Endodermal cell (in vitro differentiated cells): ENCODE measurements around the gene CRACDL. TPM values are rescaled to one million over a fixed set of nuclear protein-coding genes. Genes with fewer than 3 reads are reported as not detected.

ENCODE experiments used
- DNase-seq: peaks from one replicate; pipeline ENCODE4 v3.0.0-alpha.2; 2017
- H3K27ac ChIP-seq: 2 replicates; pipeline ENCODE4 v1.5.1; 2013; ENCODE audit warnings: mild to moderate bottlenecking, low read depth, low read length, moderate library complexity
- H3K27me3 ChIP-seq: 2 replicates; pipeline ENCODE4 v1.6.1; 2013; ENCODE audit warnings: mild to moderate bottlenecking, low read length, moderate library complexity; ENCODE audit not compliant: insufficient read depth, control insufficient read depth, poor library complexity, severe bottlenecking
- H3K36me3 ChIP-seq: 2 replicates; pipeline ENCODE4 v1.7.0; 2013; ENCODE audit warnings: mild to moderate bottlenecking, low read length, moderate library complexity; ENCODE audit not compliant: control insufficient read depth, insufficient read depth
- H3K4me1 ChIP-seq: one replicate; pipeline ENCODE4 v1.7.0; 2013; ENCODE audit warnings: low read length; ENCODE audit not compliant: control insufficient read depth, insufficient read depth
- H3K4me3 ChIP-seq: 2 replicates; pipeline ENCODE4 v1.5.1; 2013; ENCODE audit warnings: mild to moderate bottlenecking, low read length, moderate library complexity
- H3K9ac ChIP-seq: 2 replicates; pipeline ENCODE4 v1.6.1; 2013; ENCODE audit warnings: mild to moderate bottlenecking, low read length, moderate library complexity; ENCODE audit not compliant: poor library complexity, severe bottlenecking; ENCODE audit errors: extremely low read depth
- H3K9me3 ChIP-seq: 2 replicates; pipeline ENCODE4 v1.6.1; 2013; ENCODE audit warnings: mild to moderate bottlenecking, low read length, moderate library complexity; ENCODE audit not compliant: control insufficient read depth
- H3K27ac Mint-ChIP-seq: 2 replicates; pipeline ENCODE4 v1.8.0; 2020; ENCODE audit warnings: mixed read lengths
- H3K27me3 Mint-ChIP-seq: 2 replicates; pipeline ENCODE4 v1.8.0; 2021; ENCODE audit warnings: mild to moderate bottlenecking, mixed read lengths; ENCODE audit not compliant: insufficient read depth
- H3K36me3 Mint-ChIP-seq: 2 replicates; pipeline ENCODE4 v1.8.0; 2020; ENCODE audit warnings: low read depth, mixed read lengths
- H3K4me1 Mint-ChIP-seq: 2 replicates; pipeline ENCODE4 v1.8.0; 2020; ENCODE audit warnings: mixed read lengths
- H3K4me3 Mint-ChIP-seq: 2 replicates; pipeline ENCODE4 v1.8.0; 2020; ENCODE audit warnings: mild to moderate bottlenecking, moderate library complexity, mixed read lengths
- H3K9me3 Mint-ChIP-seq: 2 replicates; pipeline ENCODE4 v1.8.0; 2020; ENCODE audit warnings: mild to moderate bottlenecking, mixed read lengths
- CTCF ChIP-seq: fragments of 200-600 bp; sonication (generic); conservative IDR thresholded peaks from 2 replicates; pipeline ENCODE4 v1.5.0; 2021; ENCODE audit warnings: antibody characterized with exemption, mild to moderate bottlenecking
- WGBS, 2 experiments: methylation state at CpG; one replicate each; pipeline versions ENCODE4 v1.1.5 to v1.1.7; 2013; ENCODE audit warnings: missing lambda C conversion rate in 2 of 2, mixed read lengths in 1 of 2; ENCODE audit not compliant: insufficient coverage in 1 of 2, insufficient read length in 1 of 2; 5-methylcytosine and 5-hydroxymethylcytosine counted together
- long read RNA-seq, 4 experiments: library from polyadenylated mRNA in 2 of 4; library from RNA in 1 of 4; library from capped mRNA in 1 of 4; stranded (forward) in 3 of 4; unstranded in 1 of 4; transcript quantifications; one replicate each; pipeline ENCODE4 v2.0.0, GENCODE V29; 2020 to 2021; ENCODE audit warnings: inconsistent platforms in 1 of 4
- polyA plus RNA-seq, 2 experiments: library from polyadenylated mRNA; stranded (reverse); fragments of 50-300 nt; gene quantifications; one replicate each; pipeline ENCODE4 v1.2.3, GENCODE V29; 2013
- total RNA-seq, 2 donors: library from RNA; stranded (reverse); fragmentation: NEBNext Ultra II Directional in 1 of 2; extraction: Animal tissue kit (Norgen Biotek cat#: 25700) in 1 of 2; gene quantifications; 2 replicates in 1 of 2; 3 replicates in 1 of 2; pipeline ENCODE4 v1.2.1, GENCODE V29; 2021

The CRACDL gene
- total RNA-seq = under 1 TPM; 0.26 to 0.31 TPM
- polyA plus RNA-seq (2013, experiment 1 of 2) = 0.21 TPM
- polyA plus RNA-seq (2013, experiment 2 of 2) = 0.25 TPM
- long read RNA-seq, experiment 1 = 0 reads
- long read RNA-seq, experiment 2, partial matches to known transcripts = 5 of 6 reads
- long read RNA-seq, experiment 2, other reads (novel, unspliced or antisense) = 1 of 6 reads
- long read RNA-seq, experiment 3 = 0 reads
- long read RNA-seq, experiment 4 = 0 reads

- peaks cover 68% of the 10 kb centered on the region for H3K27me3 Mint-ChIP-seq
- no peak for TF ChIP-seq CTCF
- peaks cover 3% of the 10 kb centered on the region for H3K4me1 Mint-ChIP-seq
- 1% methylated on average over 14 to 81 of the region's 82 CpGs for WGBS, 2 experiments
- Histone ChIP-seq H3K9ac (no peak within 1 kb of the TSS), H3K27me3 (peaks cover 67% of the 10 kb centered on the region), H3K27ac (no peak within 1 kb of the TSS), H3K4me1 (no peaks in the 10 kb centered on the region), H3K36me3 (no peaks in the 10 kb centered on the region), H3K4me3 (peak within 1 kb of the TSS; percentile 76), H3K9me3 (no peaks in the 10 kb centered on the region)
- peak within 1 kb of the TSS; percentile 52 for H3K4me3 Mint-ChIP-seq
- H3K36me3 Mint-ChIP-seq = no peaks in the 10 kb centered on the region
- no peaks in the 10 kb centered on the region for H3K9me3 Mint-ChIP-seq
- DNase-seq = peak; percentile 70
- H3K27ac Mint-ChIP-seq = no peak within 1 kb of the TSS
Observed at GRCh38 chr2:98935777-98936352, at the start of gene CRACDL. CRACDL (minus strand) TSS chr2:98936225; CDS start chr2:98846800, 89,425 bp downstream.

GRCh38 chr2:98975611-98976010, 39.6 kb upstream of the CRACDL start:
- 76 to 90% methylated on average over 1 to 2 of the region's 2 CpGs for WGBS, 2 experiments
- H3K9me3 Mint-ChIP-seq = peaks cover 67% of the 10 kb centered on the region

GRCh38 chr2:98972582-98973167, 36.6 kb upstream of the CRACDL start:
- Mint-ChIP-seq H3K27ac (no peak overlapping the region), H3K9me3 (peaks cover 67% of the 10 kb centered on the region), H3K27me3 (no peaks in the 10 kb centered on the region), H3K36me3 (no peaks in the 10 kb centered on the region), H3K4me1 (no peaks in the 10 kb centered on the region), H3K4me3 (no peak overlapping the region)
- Histone ChIP-seq H3K27me3 (no peaks in the 10 kb centered on the region), H3K9ac (no peak overlapping the region), H3K9me3 (peaks cover 27% of the 10 kb centered on the region), H3K4me3 (no peak overlapping the region), H3K4me1 (no peaks in the 10 kb centered on the region), H3K36me3 (no peaks in the 10 kb centered on the region), H3K27ac (no peak overlapping the region)
- DNase-seq = no peak
- WGBS, 2 experiments = 88 to 100% methylated on average over 1 of the region's 1 CpG
- TF ChIP-seq CTCF = no peak

More at GRCh38 chr2:98975611-98976010, 39.6 kb upstream of the CRACDL start:
- Mint-ChIP-seq H3K27ac (no peak overlapping the region), H3K36me3 (no peaks in the 10 kb centered on the region), H3K4me1 (no peaks in the 10 kb centered on the region), H3K4me3 (no peak overlapping the region), H3K27me3 (no peaks in the 10 kb centered on the region)
- Histone ChIP-seq H3K4me3 (no peak overlapping the region), H3K4me1 (no peaks in the 10 kb centered on the region), H3K9ac (no peak overlapping the region), H3K36me3 (no peaks in the 10 kb centered on the region), H3K9me3 (peaks cover 17% of the 10 kb centered on the region), H3K27me3 (no peaks in the 10 kb centered on the region), H3K27ac (no peak overlapping the region)
- no peak for TF ChIP-seq CTCF
- DNase-seq = no peak
